ENCODE data around the gene GIN1.

The GIN1 gene

GRCh38 chr5:103111468-103111867 is 8.5 kb downstream of the GIN1 start:
- no peak for DNase-seq (ENCODE audit: low read depth in 2 of 2)
- no peak for TF ChIP-seq CTCF (IDR thresholded peaks at IDR 0.05; ENCODE audit: low read depth, low read length)
- H3K4me3 ChIP-seq (replicated peaks in 1 of 2; ENCODE audit: low read depth in 2 of 2, low read length in 2 of 2): no peak overlapping the region

- no peak for TF ChIP-seq CTCF (IDR thresholded peaks at IDR 0.05; ENCODE audit: low read depth, low read length)
- H3K4me3 ChIP-seq (replicated peaks in 1 of 2; ENCODE audit: low read depth in 2 of 2, low read length in 2 of 2): no peak overlapping the region
- DNase-seq (ENCODE audit: low read depth in 2 of 2): no peak
These were observed 9.5 kb downstream of the GIN1 start for GRCh38 chr5:103110403-103110802.

- H3K4me3 ChIP-seq (replicated peaks in 1 of 2; ENCODE audit: low read depth in 2 of 2, low read length in 2 of 2): no peak overlapping the region
- TF ChIP-seq CTCF (IDR thresholded peaks at IDR 0.05; ENCODE audit: low read depth, low read length): no peak
- no peak for DNase-seq (ENCODE audit: low read depth in 2 of 2)
These were observed 10.7 kb downstream of the GIN1 start for GRCh38 chr5:103109277-103109676.

GRCh38 chr5:103108086-103108485 is 11.9 kb downstream of the GIN1 start:
- no peak for TF ChIP-seq CTCF (IDR thresholded peaks at IDR 0.05; ENCODE audit: low read depth, low read length)
- H3K4me3 ChIP-seq (replicated peaks in 1 of 2; ENCODE audit: low read depth in 2 of 2, low read length in 2 of 2): no peak overlapping the region
- no peak for DNase-seq (ENCODE audit: low read depth in 2 of 2)

- DNase-seq (ENCODE audit: low read depth in 2 of 2): no peak
- no peak for TF ChIP-seq CTCF (IDR thresholded peaks at IDR 0.05; ENCODE audit: low read depth, low read length)
These were observed 17.7 kb downstream of the GIN1 start for GRCh38 chr5:103102234-103102633.

GRCh38 chr5:103101079-103101750 is 18.7 kb downstream of the GIN1 start:
- peak in 1 of 2 donors; percentile 13 for DNase-seq (ENCODE audit: low read depth in 2 of 2)
- TF ChIP-seq CTCF (IDR thresholded peaks at IDR 0.05; ENCODE audit: low read depth, low read length): no peak

More at GRCh38 chr5:103102234-103102633, 17.7 kb downstream of the GIN1 start:
- no peak overlapping the region for H3K4me3 ChIP-seq (replicated peaks in 1 of 2; ENCODE audit: low read depth in 2 of 2, low read length in 2 of 2)

GRCh38 chr5:103098993-103099392 is 20.9 kb downstream of the GIN1 start:
- no peak for TF ChIP-seq CTCF (IDR thresholded peaks at IDR 0.05; ENCODE audit: low read depth, low read length)

More at GRCh38 chr5:103101079-103101750, 18.7 kb downstream of the GIN1 start:
- no peak overlapping the region for H3K4me3 ChIP-seq (replicated peaks in 1 of 2; ENCODE audit: low read depth in 2 of 2, low read length in 2 of 2)

More at GRCh38 chr5:103098993-103099392, 20.9 kb downstream of the GIN1 start:
- H3K4me3 ChIP-seq (replicated peaks in 1 of 2; ENCODE audit: low read depth in 2 of 2, low read length in 2 of 2): no peak overlapping the region
- DNase-seq (ENCODE audit: low read depth in 2 of 2): peak in 1 of 2 donors; percentile 6

All from cardiac fibroblast (primary cell).